Caco-2 (cell line): Measurements from ENCODE around the gene PFDN1. TPM values are rescaled to one million over a fixed set of nuclear protein-coding genes. Genes with fewer than 3 reads are reported as not detected.

ENCODE experiments used
- BruUV-seq: library from RNA; stranded (reverse); fragments of 400-500 nt; replicated peaks from 2 replicates; lab custom pipeline; 2021; lab: Mats Ljungman, UMichigan
- CTCF ChIA-PET: fragments of 300-600 bp; sonication (Branson Sonifier 250); formaldehyde crosslinking; loops from one replicate; lab custom pipeline; 2022; ENCODE audit warnings: antibody characterized with exemption; lab: Charles Lee
- POLR2A ChIA-PET: fragments of 300-600 bp; sonication (Branson Sonifier 250); formaldehyde crosslinking; loops from one replicate; lab custom pipeline; 2022; ENCODE audit warnings: antibody characterized with exemption; lab: Charles Lee
- DNase-seq, 2 experiments: peaks; one replicate each; pipeline versions ENCODE4 v3.0.0 to v3.0.0-alpha.2; 2020 to 2022
- H3K27me3 ChIP-seq: replicated peaks from 2 replicates; pipeline ENCODE4 v1.6.0; 2011; ENCODE audit warnings: low read length; ENCODE audit not compliant: control insufficient read depth, insufficient read depth
- H3K36me3 ChIP-seq: 2 replicates; pipeline ENCODE4 v1.5.1; 2011; ENCODE audit warnings: low read length; ENCODE audit not compliant: control insufficient read depth, insufficient read depth
- H3K4me1 ChIP-seq: fragments of 250-450 bp; sonication (Bioruptor Pico); 2 replicates; pipeline ENCODE4 v1.5.1; 2020; ENCODE audit warnings: mild to moderate bottlenecking
- H3K4me3 ChIP-seq: 2 replicates; pipeline ENCODE4 v1.5.1; 2011; ENCODE audit warnings: low read depth, mild to moderate bottlenecking, control low read depth, low read length
- H3K9me3 ChIP-seq: fragments of 250-450 bp; sonication (Bioruptor Pico); 2 replicates; pipeline ENCODE4 v1.5.1; 2020; ENCODE audit warnings: mild to moderate bottlenecking, moderate library complexity
- H3K27ac Mint-ChIP-seq: one replicate; pipeline ENCODE4 v1.8.0; 2022; ENCODE audit warnings: mixed read lengths; ENCODE audit not compliant: unreplicated experiment
- H3K27me3 Mint-ChIP-seq: one replicate; pipeline ENCODE4 v1.8.0; 2022; ENCODE audit warnings: mixed read lengths; ENCODE audit not compliant: insufficient read depth, unreplicated experiment
- H3K36me3 Mint-ChIP-seq: one replicate; pipeline ENCODE4 v1.8.0; 2022; ENCODE audit warnings: mild to moderate bottlenecking, mixed read lengths; ENCODE audit not compliant: insufficient read depth, unreplicated experiment
- H3K4me1 Mint-ChIP-seq: one replicate; pipeline ENCODE4 v1.8.0; 2022; ENCODE audit warnings: low read depth, mixed read lengths; ENCODE audit not compliant: unreplicated experiment
- H3K4me3 Mint-ChIP-seq: one replicate; pipeline ENCODE4 v1.8.0; 2022; ENCODE audit warnings: mild to moderate bottlenecking, moderate library complexity, mixed read lengths; ENCODE audit not compliant: unreplicated experiment
- H3K9me3 Mint-ChIP-seq: one replicate; pipeline ENCODE4 v1.8.0; 2022; ENCODE audit warnings: mixed read lengths; ENCODE audit not compliant: unreplicated experiment
- CTCF ChIP-seq, 2 experiments: fragments of 200-600 bp in 1 of 2; IDR thresholded peaks; 1 replicate in 1 of 2; 2 replicates in 1 of 2; pipeline versions ENCODE4 v1.5.1 to v1.8.0; 2011 to 2022; ENCODE audit warnings: antibody characterized with exemption in 1 of 2, control low read depth in 1 of 2, inconsistent platforms in 1 of 2, low read depth in 1 of 2, low read length in 1 of 2, mild to moderate bottlenecking in 1 of 2, moderate library complexity in 1 of 2; ENCODE audit not compliant: insufficient read depth in 1 of 2, severe bottlenecking in 1 of 2, unreplicated experiment in 1 of 2
- intact Hi-C: fragments of 100-400 bp; cut with micrococcal nuclease; formaldehyde crosslinking; loops from one replicate; pipeline ENCODE4 v1.10.0; 2022; ENCODE audit not compliant: unreplicated experiment
- total RNA-seq: library from RNA; stranded (reverse); gene quantifications from 2 replicates; pipeline ENCODE4 v1.2.3, GENCODE V29; 2022

The PFDN1 gene
- total RNA-seq, 1 experiment from 2014 or later, result 81.1 TPM

GRCh38 chr5:140349244-140349643 is 46.3 kb upstream of the PFDN1 start:
- no peak overlapping the region for H3K4me3 ChIP-seq
- no peak overlapping the region for H3K27ac Mint-ChIP-seq
- no peak overlapping the region for H3K4me3 Mint-ChIP-seq
- H3K4me1 Mint-ChIP-seq, result peaks cover 34% of the 10 kb centered on the region
- ChIA-PET POLR2A (no interaction called here), CTCF (no interaction called here)
- H3K27me3 Mint-ChIP-seq, result no peaks in the 10 kb centered on the region
- BruUV-seq, result no TSS peak
- H3K4me1 ChIP-seq, result peaks cover 45% of the 10 kb centered on the region
- H3K9me3 Mint-ChIP-seq, result no peaks in the 10 kb centered on the region
- TF ChIP-seq CTCF (IDR thresholded peaks at IDR 0.05; ENCODE audit: insufficient read depth in 1 of 2, low read depth in 1 of 2, low read length in 1 of 2, severe bottlenecking in 1 of 2, unreplicated experiment in 1 of 2), result no peak
- no peaks in the 10 kb centered on the region for H3K9me3 ChIP-seq
- no peaks in the 10 kb centered on the region for H3K36me3 ChIP-seq
- no peak for DNase-seq
- no peaks in the 10 kb centered on the region for H3K27me3 ChIP-seq
- H3K36me3 Mint-ChIP-seq, result peaks cover 8% of the 10 kb centered on the region
- intact Hi-C loops, result loop anchor here (5.0 kb wide), 1 partner anchor 87 kb away; no protein-coding TSS in a partner anchor

DNA sequence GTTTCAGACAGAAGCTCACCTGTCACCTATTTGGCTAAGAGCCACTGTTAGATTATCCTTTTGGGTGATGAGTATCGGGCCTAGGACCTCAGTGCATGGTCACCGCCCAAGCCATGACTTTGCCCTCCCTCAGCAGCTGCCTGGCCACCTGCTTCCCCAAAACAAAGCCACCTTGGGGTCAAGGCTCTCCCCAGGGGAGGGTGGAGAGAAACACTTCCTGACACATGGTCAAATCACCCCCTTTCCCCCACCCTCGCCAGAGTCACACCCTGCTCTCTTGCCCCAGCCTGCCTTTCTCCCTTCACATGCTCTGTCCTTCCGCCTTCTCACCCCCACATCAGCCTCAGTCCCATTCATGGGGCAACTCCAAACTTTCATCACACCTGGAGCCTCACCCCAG is 45.2 kb upstream of the PFDN1 start:
- intact Hi-C loops, result loop anchor here (5.0 kb wide), 1 partner anchor 86 kb away; no protein-coding TSS in a partner anchor

GRCh38 chr5:140347360-140347759 is 44.5 kb upstream of the PFDN1 start:
- no peaks in the 10 kb centered on the region; the same call in 1 of the 2 replicates for H3K36me3 ChIP-seq
- CTCF ChIA-PET, result interaction anchor here (0.6 to 4.0 kb wide), 17 partner anchors 8 to 373 kb away, joined by 4 to 105 read pairs (median 10); partner anchors contain the start of genes ANKHD1, EIF4EBP3 and PFDN1
- H3K4me3 ChIP-seq, result no peak overlapping the region
- TF ChIP-seq CTCF (IDR thresholded peaks at IDR 0.05; ENCODE audit: insufficient read depth in 1 of 2, low read depth in 1 of 2, low read length in 1 of 2, severe bottlenecking in 1 of 2, unreplicated experiment in 1 of 2), result no peak
- POLR2A ChIA-PET, result interaction anchor here (1.3 to 1.5 kb wide), 2 partner anchors 18 to 45 kb away, joined by 9 to 28 read pairs; partner anchors contain the start of gene PFDN1
- Mint-ChIP-seq H3K36me3 (peaks cover 8% of the 10 kb centered on the region), H3K27ac (peak overlapping the region; percentile 45), H3K4me1 (peaks cover 32% of the 10 kb centered on the region), H3K9me3 (no peaks in the 10 kb centered on the region), H3K4me3 (peak overlapping the region; percentile 71), H3K27me3 (no peaks in the 10 kb centered on the region)
- peaks cover 39% of the 10 kb centered on the region for H3K4me1 ChIP-seq
- BruUV-seq, result no TSS peak
- no peak for DNase-seq
- no peaks in the 10 kb centered on the region for H3K27me3 ChIP-seq
- intact Hi-C loops, result loop anchor here (2.0 to 5.0 kb wide), 2 partner anchors 45 to 85 kb away; partner anchors contain the start of gene PFDN1
- H3K9me3 ChIP-seq, result no peaks in the 10 kb centered on the region

More for the DNA sequence above, 45.2 kb upstream of the PFDN1 start:
- Histone ChIP-seq H3K4me3 (no peak overlapping the region), H3K27me3 (no peaks in the 10 kb centered on the region), H3K36me3 (no peaks in the 10 kb centered on the region; the same call in 1 of the 2 replicates), H3K9me3 (no peaks in the 10 kb centered on the region), H3K4me1 (peaks cover 39% of the 10 kb centered on the region)
- Mint-ChIP-seq H3K36me3 (peaks cover 8% of the 10 kb centered on the region), H3K9me3 (no peaks in the 10 kb centered on the region), H3K4me3 (peak overlapping the region; percentile 71), H3K27me3 (no peaks in the 10 kb centered on the region), H3K4me1 (peaks cover 32% of the 10 kb centered on the region), H3K27ac (no peak overlapping the region)
- ChIA-PET POLR2A (no interaction called here), CTCF (interaction anchor here (4.0 kb wide), 1 partner anchor 104 kb away, joined by 105 read pairs; no protein-coding TSS in a partner anchor)
- no TSS peak for BruUV-seq
- TF ChIP-seq CTCF (IDR thresholded peaks at IDR 0.05; ENCODE audit: insufficient read depth in 1 of 2, low read depth in 1 of 2, low read length in 1 of 2, severe bottlenecking in 1 of 2, unreplicated experiment in 1 of 2), result no peak
- no peak for DNase-seq
